H1 (cell line): ENCODE results near the gene LRP11. TPM values are rescaled to one million over a fixed set of nuclear protein-coding genes. Genes with fewer than 3 reads are reported as not detected.

Source experiments
- CBX5 ChIP-seq: fragments of 300-800, 300-1000 bp; sonication (generic); IDR thresholded peaks from 2 replicates; pipeline ENCODE4 v1.7.1; 2016; ENCODE audit warnings: antibody characterized with exemption, low read length, low read depth
- CEBPB ChIP-seq: IDR thresholded peaks from 2 replicates; pipeline ENCODE4 v1.6.1; 2012; ENCODE audit warnings: low read depth, low read length
- CHD7 ChIP-seq: fragments of 300-600 bp; sonication (generic); IDR thresholded peaks from 2 replicates; pipeline ENCODE4 v1.7.1; 2012; ENCODE audit warnings: low read length, moderate library complexity, mild to moderate bottlenecking, inconsistent platforms; ENCODE audit not compliant: insufficient replicate concordance
- SUZ12 ChIP-seq: fragments of 200-600 bp; sonication (generic); IDR thresholded peaks from 2 replicates; pipeline ENCODE4 v1.6.1; 2012; ENCODE audit warnings: mild to moderate bottlenecking, inconsistent platforms, low read length, moderate library complexity, mixed read lengths
- TAF7 ChIP-seq: optimal IDR thresholded peaks from 2 replicates; pipeline ENCODE3; 2011; ENCODE audit warnings: low read depth, mild to moderate bottlenecking, inconsistent platforms, low read length, moderate library complexity, borderline replicate concordance
- polyA plus RNA-seq, 7 experiments: library from polyadenylated mRNA; depleted of rRNA in 3 of 7; stranded (reverse) in 5 of 7; unstranded in 2 of 7; fragments of >200 nt in 5 of 7; fragments of 200-250 nt in 2 of 7; gene quantifications; 1 replicate in 5 of 7; 2 replicates in 1 of 7; 4 replicates in 1 of 7; pipeline versions ENCODE4 v1.2.1 to v1.2.3, GENCODE V29; 2011 to 2013; ENCODE audit warnings: missing spikeins in 2 of 7, mixed read lengths in 2 of 7
- total RNA-seq: library from RNA; stranded (reverse); fragmentation: NEBNext Ultra II Directional; extraction: Animal tissue kit (Norgen Biotek cat#: 25700); gene quantifications from 2 replicates; pipeline ENCODE4 v1.2.1, GENCODE V29; 2021

Gene LRP11
- total and polyA plus RNA-seq, 2 of the 8 experiments (the other 6 are each of a cell fraction or from before 2014, with no cell fraction given): 11.0 to 20.0 TPM

DNA sequence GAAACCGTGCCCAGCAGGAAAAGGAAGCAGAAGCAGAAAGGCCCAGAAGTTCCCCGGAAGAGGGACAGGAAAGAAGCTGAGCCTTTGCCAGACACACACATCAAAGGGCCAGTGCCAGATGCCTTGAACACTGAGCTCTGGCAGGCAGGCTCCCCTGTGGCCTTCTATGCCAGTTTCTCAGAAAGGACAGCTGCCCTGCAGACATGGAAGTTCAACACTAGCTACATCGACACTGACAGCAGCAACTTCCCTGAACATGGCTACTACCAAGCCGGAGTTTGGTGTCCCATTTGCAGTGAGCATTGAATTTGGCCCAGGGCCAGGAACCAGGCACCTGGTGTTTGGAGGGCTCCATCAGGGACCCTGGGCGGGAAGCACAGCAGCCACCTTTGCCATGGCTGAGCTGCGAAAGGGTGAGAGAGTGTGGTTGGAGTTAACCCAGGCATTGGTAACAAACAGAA is 41.8 kb upstream of the LRP11 start (continued):
- TF ChIP-seq CHD7: no peak
- TF ChIP-seq SUZ12: no peak
- no peak for TF ChIP-seq TAF7
- no peak for TF ChIP-seq CEBPB
- no peak for TF ChIP-seq CBX5
